HG03196 (cell line): ENCODE results near the gene INS.
"Not testable (repeated sequence)": the region's sequence is repeated elsewhere in the genome, so short reads cannot be mapped to it uniquely, and the experiment has no call there.

ENCODE experiments used
- ATAC-seq: cut with Tn5 transposase; IDR thresholded peaks from one replicate; pipeline ENCODE4 v1.9.1; 2021; ENCODE audit not compliant: unreplicated experiment

The INS gene

DNA sequence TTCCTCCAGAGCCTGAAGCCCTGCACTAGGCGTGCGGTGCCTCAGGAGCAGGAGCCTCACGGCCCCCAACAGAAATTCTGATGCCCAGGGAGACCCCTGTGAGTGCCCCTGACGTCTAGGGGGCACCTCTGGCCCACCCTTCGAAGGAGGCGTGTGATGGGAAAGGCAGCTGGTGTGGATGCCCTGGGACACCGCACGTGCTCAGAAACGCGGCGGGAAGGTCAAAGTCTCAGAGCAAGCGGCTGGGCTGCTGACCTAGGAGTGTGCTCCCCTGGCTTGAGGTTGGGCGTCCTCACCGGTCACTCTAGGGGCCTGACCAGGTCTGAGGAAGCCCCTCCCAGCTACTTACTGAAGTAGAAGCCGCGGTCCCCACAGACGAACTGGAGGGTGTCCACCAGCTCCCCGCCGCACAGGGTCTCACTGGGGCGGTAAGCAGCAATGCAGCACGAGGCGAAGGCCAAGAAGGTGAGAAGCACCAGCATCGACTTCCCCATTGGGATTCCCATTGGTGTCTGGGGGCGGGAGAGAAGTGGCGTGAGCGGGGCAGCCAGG, 25.9 kb downstream of the INS start:
- ATAC-seq, result no peak

DNA sequence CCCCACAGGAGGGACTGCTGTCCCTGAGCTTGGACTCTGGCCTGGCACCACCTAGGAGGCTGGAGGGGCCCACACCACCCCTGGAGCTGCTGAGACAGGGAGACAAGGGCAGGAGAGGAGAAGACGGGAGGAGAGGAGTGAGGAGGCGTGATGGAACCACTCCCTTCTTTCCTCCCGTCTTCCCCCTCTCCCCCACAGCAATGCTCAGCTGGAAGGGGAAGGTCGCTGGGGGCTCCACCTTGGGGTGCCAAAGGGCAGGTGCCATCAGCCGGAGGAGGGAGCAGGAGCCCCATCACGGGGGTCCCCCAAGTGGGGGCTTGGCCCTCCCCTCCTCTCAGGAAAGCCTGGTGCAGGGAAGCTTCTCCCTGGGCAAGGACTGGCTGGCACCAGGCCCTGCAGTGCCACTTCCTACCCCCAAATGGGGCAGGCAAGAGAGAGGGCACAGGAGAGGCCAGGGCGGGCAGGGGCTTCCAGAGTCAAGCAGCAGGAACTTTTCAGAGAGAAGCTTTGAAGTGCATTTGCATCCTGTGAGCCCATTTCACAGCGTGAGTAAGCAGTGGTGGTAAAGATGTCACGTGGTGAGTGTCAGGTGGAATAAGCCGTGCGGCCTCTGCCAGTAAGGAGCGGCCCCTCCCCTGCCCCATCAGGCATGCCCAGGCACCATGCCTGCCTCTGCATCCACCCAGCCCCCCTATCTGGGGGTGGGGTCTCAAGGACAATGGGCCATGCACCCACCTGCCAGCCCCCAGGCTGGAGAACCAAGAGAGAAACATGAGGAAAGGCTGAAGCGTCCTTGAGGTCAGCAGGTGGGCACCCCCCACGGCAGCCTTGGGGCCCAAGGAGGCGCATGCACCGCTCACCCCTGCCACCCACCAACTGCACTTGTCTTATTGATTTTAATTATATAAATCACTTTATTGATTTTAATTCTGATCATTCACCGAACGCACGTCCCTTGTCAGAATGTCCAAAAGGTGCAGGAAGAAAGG, 26.7 kb downstream of the INS start:
- ATAC-seq, result no peak

DNA sequence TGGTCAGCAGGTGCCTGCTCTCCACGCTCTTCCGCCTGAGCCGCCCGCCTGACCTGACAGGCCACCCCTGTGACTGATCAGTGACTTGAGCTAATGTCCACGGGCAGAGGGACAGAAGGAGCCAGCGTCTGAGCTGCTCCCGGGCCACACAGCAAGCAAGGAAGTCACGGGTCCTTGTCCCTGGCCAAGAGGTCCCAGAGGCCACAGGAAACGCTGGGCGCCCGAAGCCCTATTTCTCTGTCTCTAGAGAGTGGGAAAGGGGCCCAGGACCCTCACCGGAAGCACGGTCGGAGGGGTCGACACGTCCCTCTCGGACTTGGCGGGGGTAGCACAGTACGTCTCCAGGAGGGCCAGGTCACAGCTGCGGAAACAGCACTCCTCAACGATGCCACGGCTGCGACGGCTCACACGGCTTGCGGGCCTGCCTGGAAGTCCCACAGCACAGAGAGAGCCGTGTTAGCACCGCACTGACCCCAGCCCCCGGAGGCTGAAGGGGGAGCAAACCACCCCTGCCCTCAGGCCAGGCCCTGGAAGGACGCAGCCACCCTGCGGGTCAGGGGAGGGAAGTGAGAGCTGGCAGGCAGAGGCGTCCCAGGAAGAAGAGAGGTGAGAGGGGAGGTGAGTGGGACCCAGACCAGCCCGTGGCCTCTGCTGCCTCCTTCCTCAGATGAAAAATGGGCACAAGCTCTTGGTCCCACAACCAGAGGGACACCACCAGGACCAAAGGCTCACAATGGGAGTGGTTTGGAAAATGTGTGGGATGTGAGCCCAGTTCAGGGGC, 27.6 kb downstream of the INS start:
- no peak for ATAC-seq

DNA sequence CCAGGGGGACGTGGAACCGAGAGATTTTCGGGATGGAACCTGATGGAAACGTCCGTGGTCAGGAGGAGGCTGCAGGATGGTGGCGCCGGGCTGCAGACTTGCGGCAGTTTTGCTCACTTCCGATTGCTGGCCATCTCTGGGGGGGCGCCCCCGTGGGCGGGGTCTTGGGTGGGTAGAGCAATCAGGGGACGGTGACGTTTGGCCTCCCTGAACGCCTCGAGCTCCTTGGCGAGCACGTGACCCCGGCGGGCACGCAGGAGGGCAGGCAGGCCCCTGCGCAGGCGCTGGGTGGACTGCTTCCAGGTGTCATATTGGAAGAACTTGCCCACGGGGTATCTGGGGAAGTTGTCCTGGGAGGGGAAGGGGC, 28.2 kb downstream of the INS start:
- no peak for ATAC-seq

DNA sequence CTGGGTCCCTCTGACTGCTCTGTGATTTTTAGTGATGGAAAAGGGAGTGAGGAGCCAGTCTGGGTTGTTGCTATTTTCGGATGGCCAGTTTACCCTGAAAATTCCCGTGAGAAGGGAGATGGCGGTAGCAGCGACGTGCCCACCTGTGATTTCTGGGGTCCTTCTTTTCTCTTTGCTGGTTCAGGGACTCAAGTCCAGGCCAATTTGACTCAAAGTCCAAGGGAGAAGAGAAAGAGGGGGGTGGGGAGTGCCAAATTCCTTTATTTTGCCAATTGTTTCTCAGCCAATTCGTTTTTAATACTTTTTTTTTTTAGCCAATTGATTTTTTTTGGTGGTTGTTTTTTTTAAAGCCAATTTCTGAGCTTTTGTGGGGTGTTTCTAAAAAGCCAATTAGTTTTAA, 28.8 kb downstream of the INS start:
- no peak for ATAC-seq

DNA sequence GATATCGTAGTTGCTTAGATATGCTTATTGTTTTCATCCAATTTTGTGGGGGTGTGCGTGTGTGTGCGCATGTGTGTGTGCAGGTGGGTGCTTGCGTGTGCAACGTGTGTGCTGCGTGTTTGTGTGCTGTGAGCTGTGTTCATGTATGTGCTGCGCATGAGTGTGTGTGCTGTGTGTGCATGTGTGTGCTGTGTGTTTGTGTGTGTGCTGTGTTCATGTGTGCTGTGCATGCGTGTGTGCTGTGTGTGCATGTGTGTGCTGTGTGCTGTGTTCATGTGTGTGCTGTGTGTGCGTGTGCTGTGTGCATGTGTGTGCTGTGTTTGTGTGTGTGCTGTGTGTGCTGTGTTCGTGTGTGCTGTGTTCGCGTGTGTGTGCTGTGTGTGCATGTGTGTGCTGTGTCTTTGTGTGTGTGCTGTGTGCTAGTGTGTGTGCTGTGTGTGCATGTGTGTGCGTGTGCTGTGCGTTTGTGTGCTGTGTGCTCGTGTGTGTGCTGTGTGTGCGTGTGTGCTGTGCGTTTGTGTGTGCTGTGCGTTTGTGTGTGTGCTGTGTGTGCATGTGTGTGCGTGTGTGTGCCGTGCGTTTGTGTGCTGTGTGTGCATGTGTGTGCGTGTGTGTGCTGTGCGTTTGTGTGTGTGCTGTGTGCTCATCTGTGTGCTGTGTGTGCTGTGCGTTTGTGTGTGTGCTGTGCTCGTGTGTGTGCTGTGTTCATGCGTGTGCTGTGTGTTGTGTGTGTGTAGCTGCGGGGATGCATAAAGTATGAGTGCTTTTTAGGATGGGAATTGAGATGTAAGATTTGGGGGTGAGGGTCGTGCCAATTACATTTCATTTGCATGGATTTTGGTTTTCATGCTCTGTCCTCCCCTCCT, 29.4 kb downstream of the INS start:
- ATAC-seq, result no peak

DNA sequence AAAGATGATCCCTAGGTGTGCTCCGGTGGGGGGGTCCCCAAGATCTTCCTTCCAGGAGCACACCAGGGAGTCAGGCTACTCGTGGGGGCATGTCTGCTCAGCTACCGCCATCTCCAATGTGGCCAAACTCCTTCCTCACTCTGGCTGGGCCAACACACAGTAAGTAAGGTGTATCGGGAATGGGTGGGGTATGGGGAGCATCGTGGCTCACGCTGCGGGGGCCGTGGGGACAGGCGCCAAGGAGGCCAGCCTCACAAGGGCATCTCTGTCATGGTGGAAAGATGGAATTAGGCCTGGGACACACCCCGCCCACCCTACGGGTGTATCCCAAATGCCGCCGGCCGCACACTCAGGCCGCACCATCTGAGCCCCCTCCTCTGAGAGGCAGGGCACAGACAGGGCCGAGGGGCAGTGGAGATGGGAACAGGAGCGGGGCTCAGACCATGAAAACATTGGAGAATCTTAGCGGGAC, 30.1 kb downstream of the INS start:
- no peak for ATAC-seq

DNA sequence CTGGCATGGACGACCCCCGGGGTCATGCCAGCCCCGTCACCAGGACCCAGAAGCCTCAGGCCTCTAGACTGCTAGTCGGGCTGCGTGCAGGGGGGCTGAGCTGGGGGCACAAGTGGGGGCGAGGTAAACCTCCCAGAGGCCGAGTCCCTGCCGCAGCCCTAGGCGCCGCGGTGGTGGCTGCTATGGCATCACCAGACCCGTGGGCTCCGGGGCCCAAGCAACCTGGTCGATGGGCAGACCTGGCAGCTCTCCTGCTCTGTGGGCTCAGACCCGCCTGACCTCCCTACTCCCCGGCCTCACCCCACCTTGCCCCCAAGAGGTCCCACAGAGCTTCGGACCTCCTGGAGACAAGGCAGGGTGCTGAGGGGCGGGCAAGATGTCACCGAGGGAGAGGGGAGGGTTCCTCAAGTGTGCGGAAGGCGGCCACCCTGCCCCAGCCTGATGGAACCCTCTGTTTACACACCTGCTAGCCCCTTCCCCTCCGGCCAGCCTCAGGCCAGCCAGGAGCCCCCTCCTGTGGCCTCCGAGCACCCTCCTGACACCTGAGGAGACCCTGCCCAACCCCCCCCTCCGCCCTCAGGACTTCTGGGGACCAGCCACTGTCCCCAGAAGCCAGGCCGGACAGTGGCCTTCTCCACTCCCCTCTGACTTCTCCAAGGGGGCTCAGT, 31.2 kb downstream of the INS start:
- ATAC-seq, result no peak

DNA sequence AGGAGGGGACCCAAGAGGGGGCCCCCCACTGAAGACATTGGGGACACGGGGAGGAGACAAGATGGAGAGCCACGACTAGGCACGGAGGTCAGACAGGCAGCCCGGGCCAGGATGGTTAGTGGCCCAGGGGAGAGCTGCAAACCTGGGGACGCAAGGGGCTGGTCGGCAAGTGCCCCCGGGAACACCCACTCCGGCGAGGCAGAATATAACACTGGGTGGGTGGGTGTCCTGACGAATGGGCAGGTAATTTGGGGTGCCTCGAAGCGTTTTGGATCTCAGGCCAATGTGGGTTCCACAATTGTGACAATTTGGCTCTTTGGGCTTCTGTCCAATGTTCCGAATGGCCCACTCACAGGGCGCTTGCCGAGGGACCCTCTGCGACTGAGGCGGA, 31.7 kb downstream of the INS start:
- no peak for ATAC-seq

DNA sequence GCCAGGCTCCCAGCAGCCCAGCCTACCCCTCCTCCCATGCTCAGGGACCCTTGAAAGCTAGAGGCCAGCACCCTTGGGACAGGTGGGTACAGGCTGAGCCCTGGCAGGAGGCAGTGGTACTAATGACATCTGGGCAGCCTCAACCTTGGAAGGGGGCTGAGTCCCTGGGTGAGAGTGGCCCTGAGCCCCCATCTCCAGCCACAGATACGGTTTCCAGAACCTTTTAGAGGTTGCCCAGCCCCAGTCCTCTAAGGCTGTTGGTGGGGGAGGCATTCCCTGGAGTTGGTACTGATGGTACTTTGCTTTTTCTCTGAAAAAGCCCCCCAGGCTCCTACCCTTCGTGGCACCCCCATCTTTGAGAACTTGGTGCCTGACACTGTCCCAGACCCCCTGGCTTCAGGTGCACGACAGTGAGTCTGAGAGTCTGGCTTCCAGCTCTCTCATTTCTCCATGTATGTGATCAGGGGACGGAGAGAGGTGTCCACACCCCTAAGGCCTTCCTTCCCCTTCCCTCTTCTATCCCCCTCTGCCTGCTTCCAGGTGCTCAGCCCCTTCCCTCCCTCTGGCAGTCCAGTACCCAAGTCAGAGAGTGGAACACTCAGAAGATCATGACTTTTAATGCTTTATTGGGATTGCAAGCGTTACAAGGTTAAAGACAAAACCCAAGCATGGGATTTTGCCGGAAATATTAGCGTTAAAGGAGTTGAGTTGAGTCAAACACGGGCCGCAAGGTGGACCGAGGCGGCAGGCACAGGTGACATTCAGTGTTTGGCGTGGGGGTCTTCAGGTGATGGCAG, 32.3 kb downstream of the INS start:
- ATAC-seq, result no peak

DNA sequence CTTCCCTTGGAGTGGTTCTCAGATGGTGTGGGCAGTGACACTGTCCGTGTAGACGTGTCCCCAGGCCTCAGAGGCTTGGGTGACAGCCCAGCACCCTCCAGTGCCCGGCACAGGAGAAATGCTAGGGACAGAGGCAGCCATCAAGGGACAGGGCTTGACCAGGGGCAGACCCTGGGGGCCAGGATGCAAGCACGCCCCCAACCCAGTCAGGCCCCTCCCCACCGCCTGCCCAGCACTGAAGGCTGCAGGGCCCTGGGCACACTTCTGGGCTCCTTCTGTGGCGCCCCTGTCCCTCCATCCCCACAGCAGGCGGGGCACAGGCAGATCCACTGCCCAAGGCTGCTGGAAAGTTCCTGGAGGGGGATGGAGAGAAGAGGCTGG, 32.9 kb downstream of the INS start:
- ATAC-seq, result no peak

DNA sequence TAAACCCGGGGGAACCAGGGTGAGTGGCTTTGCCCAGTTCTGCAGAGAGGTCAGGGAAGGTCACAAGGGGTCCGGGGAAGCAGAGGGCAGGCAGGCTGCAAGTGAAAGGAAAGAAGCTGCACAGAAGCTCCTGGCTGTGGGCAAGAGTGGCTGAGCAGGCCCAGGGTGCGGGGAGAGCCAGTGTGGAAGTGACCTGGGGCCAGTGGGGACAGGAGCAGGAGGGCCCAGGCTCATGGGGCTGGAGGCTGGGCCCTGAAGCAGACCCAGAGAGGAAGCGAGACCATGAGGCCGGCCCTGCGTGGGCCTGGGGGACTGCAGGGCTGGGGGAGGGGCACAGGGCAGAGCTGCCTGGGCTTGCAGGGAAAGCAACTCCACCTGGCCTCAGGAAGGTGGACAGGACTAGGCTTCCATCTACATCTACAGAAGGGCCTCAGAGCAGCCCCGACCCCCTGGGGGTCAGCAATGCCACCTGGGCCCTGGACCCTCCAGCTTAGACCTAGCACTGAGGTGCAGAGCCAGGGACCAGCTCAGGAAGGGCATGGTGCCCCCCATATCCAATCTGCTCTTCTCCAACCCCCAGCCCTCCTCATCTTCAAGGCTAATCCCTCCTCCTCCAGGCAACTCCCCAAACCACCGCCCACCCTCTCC, 33.4 kb downstream of the INS start:
- no peak for ATAC-seq

DNA sequence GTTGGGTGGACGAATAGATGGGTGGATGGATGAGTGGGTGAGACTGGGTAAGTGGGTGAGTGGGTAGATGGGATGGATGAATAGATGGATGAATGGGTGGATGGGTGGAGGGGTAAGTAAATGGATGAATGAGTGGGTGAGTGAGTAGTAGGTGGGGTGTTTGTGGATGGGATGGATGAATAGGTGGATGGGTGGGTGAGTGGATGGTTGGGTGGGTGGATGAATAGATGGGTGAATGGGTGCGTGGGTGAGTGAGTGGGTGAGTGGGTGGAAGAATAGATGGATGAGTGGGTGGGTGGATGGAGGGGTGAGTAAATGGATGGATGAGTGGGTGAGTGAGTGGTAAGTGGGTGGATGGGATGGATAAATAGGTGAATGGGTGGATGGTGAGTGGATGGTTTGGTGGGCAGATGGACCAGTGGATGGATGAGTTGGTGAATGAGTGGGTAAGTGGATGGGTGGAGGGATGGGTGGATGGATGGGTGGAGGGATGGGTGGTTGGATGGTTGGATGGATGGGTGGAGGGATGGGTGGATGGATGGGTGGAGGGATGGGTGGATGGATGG, 34.4 kb downstream of the INS start:
- no peak for ATAC-seq

DNA sequence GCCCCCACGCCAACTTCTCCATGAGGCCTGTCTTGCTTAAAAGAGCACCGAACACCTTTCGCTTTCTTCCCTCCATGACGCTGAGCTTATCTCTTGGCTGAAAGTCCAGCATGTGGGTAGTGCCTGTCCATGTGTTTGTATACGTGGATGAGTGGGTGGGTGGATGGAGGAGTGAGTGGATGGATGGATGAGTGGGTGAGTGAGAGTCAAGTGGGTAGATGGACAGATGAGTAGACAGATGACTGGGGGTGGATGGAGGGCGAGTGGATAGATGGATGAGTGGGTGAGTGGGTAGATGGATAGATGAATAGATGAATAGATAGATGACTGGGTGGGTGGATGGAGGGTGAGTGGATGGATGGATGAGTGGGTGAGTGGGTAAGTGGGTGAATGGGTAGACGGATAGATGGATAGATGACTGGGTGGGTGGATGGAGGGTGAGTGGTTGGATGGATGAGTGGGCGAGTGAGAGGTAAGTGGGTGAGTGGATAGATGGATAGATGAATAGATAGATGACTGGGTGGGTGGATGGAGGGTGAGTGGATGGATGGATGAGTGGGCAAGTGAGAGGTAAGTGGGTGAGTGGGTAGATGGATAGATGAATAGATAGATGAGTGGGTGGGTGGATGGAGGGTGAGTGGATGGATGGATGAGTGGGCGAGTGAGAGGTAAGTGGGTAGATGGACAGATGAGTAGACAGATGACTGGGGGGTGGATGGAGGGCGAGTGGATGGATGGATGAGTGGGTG, 36.1 kb downstream of the INS start:
- not testable (repeated sequence) for ATAC-seq

DNA sequence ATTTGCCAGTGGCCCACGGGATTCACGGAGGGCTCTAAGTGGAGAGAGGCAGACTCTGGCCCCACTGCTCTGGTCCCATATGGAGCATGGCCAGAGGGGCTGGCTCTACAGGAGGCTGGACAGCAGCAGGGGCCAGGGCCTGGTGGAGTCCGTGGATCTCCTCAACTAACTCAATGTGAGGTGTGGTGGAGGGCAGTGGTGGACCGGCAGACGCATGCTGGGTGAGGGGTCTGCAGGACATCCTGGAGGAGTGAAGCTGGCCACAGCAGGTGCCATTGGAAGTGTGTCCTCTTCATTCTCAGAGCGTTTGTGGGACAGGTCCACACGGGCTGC, 37.4 kb downstream of the INS start:
- ATAC-seq, result no peak

DNA sequence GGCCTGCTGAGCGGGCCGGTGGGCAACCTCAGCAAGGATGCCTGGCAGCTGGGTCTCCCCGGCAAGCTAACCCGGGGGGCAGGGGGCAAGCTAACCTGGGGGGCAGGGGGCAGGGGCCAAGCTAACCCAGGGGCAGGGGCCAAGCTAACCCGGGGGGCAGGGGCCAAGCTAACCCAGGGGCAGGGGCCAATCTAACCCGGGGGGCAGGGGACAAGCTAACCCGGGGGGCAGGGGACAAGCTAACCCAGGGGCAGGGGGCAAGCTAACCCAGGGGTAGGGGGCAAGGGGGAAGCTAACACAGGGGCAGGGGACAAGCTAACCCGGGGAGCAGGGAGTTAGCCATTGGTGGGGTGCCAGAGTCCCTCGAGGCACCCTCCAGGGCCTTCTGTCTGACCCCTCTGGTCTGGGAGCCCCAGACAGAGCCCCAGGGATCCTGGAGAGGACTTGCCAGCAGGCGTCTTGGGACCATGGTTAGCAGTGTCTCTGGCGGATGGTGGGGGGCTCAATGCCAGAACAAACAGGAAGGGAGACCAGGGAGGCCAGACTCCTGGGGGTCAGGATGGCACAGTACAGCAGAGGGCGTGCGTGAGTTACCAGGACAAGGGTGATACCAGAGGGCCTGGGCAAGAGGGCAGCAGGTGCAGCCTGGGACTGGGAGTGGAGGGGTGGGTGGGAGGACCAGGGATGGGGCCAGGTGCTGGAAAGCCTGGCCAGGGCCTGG, 37.9 kb downstream of the INS start:
- no peak for ATAC-seq

DNA sequence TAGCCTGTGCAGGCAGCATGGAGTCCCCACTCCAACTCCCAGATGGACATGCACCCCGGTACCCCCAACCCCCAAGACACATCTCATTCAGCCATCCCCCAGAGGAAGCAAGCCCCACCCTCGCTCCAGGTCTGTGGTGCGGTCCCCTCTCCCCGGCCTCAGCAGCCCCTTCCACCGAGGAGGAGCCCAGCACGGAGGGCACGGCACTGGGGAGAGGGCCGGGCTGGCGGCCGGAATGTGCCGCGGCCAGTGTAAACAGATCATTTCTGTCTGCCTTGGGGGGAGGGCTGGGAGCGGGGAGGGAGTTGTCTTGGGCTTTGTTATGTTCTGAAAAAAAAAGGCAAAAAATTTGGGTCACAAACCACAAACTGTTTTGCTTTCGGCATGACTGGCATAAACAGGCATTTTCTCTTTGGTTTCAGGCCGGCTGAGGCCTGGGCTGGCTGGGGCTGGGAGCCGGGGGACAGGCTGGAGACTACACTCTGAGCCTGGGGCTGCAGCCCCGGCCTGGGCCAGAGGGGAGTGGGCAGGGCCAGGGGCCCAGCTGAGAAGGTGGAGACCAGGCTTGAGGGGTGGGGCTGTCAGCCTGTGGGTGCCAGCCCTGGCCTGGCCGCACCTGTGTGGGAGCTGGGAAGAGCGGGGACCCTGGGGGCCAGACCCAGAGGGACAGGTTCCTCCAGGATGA, 38.6 kb downstream of the INS start:
- ATAC-seq, result no peak
